GM18861 (cell line): ENCODE data around the gene MSANTD1.

Source experiments
- ATAC-seq: cut with Tn5 transposase; IDR thresholded peaks from one replicate; pipeline ENCODE4 v1.9.1; 2021; ENCODE audit not compliant: unreplicated experiment

MSANTD1 gene

GRCh38 chr4:3232001-3232400 lies 17.0 kb upstream of the MSANTD1 start:
- ATAC-seq, result no peak

GRCh38 chr4:3232871-3233271 lies 16.1 kb upstream of the MSANTD1 start:
- ATAC-seq, result no peak

- no peak for ATAC-seq
Measured at GRCh38 chr4:3233391-3234071, 15.4 kb upstream of the MSANTD1 start.

- ATAC-seq, result no peak
Measured at GRCh38 chr4:3234171-3235029, 14.6 kb upstream of the MSANTD1 start.

GRCh38 chr4:3235030-3235345 lies 14.0 kb upstream of the MSANTD1 start:
- ATAC-seq, result no peak

- no peak for ATAC-seq
Measured at GRCh38 chr4:3235581-3235980, 13.4 kb upstream of the MSANTD1 start.

GRCh38 chr4:3236326-3236878 lies 12.6 kb upstream of the MSANTD1 start:
- ATAC-seq, result no peak

GRCh38 chr4:3237266-3237665 lies 11.7 kb upstream of the MSANTD1 start:
- ATAC-seq, result no peak

GRCh38 chr4:3237712-3238560 lies 11.0 kb upstream of the MSANTD1 start:
- no peak for ATAC-seq

- ATAC-seq, result no peak
Measured at GRCh38 chr4:3238721-3239120, 10.2 kb upstream of the MSANTD1 start.

- ATAC-seq, result no peak
Measured at GRCh38 chr4:3239303-3239702, 9.7 kb upstream of the MSANTD1 start.

GRCh38 chr4:3239998-3240920 lies 8.7 kb upstream of the MSANTD1 start:
- no peak for ATAC-seq

GRCh38 chr4:3240936-3241522 lies 7.9 kb upstream of the MSANTD1 start:
- no peak for ATAC-seq

- no peak for ATAC-seq
Measured at GRCh38 chr4:3241898-3242524, 6.9 kb upstream of the MSANTD1 start.

GRCh38 chr4:3243136-3243780 lies 5.7 kb upstream of the MSANTD1 start:
- ATAC-seq, result no peak

- ATAC-seq, result no peak
Measured at GRCh38 chr4:3244002-3244401, 5.0 kb upstream of the MSANTD1 start.

GRCh38 chr4:3244747-3245146 lies 4.2 kb upstream of the MSANTD1 start:
- no peak for ATAC-seq

GRCh38 chr4:3245676-3246075 lies 3.3 kb upstream of the MSANTD1 start:
- no peak for ATAC-seq
